HG02623 (cell line): ENCODE measurements around the gene VGLL3.
"Not testable (repeated sequence)": the region's sequence is repeated elsewhere in the genome, so short reads cannot be mapped to it uniquely, and the experiment has no call there.

Experiments
- ATAC-seq: cut with Tn5 transposase; IDR thresholded peaks from one replicate; pipeline ENCODE4 v1.9.1; 2021; ENCODE audit warnings: moderate library complexity; ENCODE audit not compliant: unreplicated experiment

Gene VGLL3

GRCh38 chr3:86990734-86991481 lies at the start of gene VGLL3:
Gene VGLL3 (minus strand): TSS chr3:86991149. CDS start chr3:86990743, 406 bp downstream.
- ATAC-seq, result no peak

GRCh38 chr3:87037652-87038051 lies 46.7 kb upstream of the VGLL3 start:
- no peak for ATAC-seq

GRCh38 chr3:87036671-87037070 lies 45.7 kb upstream of the VGLL3 start:
- ATAC-seq, result no peak

- no peak for ATAC-seq
These were observed 44.4 kb upstream of the VGLL3 start for GRCh38 chr3:87035339-87035738.

- ATAC-seq, result no peak
These were observed 42.3 kb upstream of the VGLL3 start for GRCh38 chr3:87033205-87033604.

GRCh38 chr3:87025661-87026645 lies 35.0 kb upstream of the VGLL3 start:
- no peak for ATAC-seq

- ATAC-seq, result not testable (repeated sequence)
These were observed 26.4 kb upstream of the VGLL3 start for GRCh38 chr3:87017370-87017769.

GRCh38 chr3:87009271-87009670 lies 18.3 kb upstream of the VGLL3 start:
- no peak for ATAC-seq

- no peak for ATAC-seq
These were observed 16.0 kb upstream of the VGLL3 start for GRCh38 chr3:87006844-87007439.

GRCh38 chr3:87004883-87005282 lies 13.9 kb upstream of the VGLL3 start:
- ATAC-seq, result no peak

- ATAC-seq, result no peak
These were observed 11.4 kb upstream of the VGLL3 start for GRCh38 chr3:87002346-87002745.

- no peak for ATAC-seq
These were observed 10.6 kb upstream of the VGLL3 start for GRCh38 chr3:87001473-87002098.

GRCh38 chr3:87000940-87001339 lies 10.0 kb upstream of the VGLL3 start:
- ATAC-seq, result no peak

GRCh38 chr3:86998569-86998968 lies 7.6 kb upstream of the VGLL3 start:
- ATAC-seq, result no peak

GRCh38 chr3:86996261-86996955 lies 5.5 kb upstream of the VGLL3 start:
- ATAC-seq, result no peak

GRCh38 chr3:86995537-86995936 lies 4.6 kb upstream of the VGLL3 start:
- ATAC-seq, result no peak

GRCh38 chr3:86993704-86994103 lies 2.8 kb upstream of the VGLL3 start:
- ATAC-seq, result no peak

- no peak for ATAC-seq
These were observed 989 bp upstream of the VGLL3 start for GRCh38 chr3:86991840-86992435.

- ATAC-seq, result no peak
These were observed 500 bp upstream of the VGLL3 start for GRCh38 chr3:86991482-86991815.
